DND-41 (cell line): Measurements from ENCODE around the gene SUMO3.

Source experiments
- EZH2 ChIP-seq: IDR thresholded peaks from 3 replicates; pipeline ENCODE4 v1.6.1; 2012; ENCODE audit warnings: borderline replicate concordance, low read depth, mild to moderate bottlenecking, moderate library complexity, low read length, inconsistent platforms; ENCODE audit not compliant: severe bottlenecking
- TF ChIP-seq, protein P1 (sequence below): IDR thresholded peaks from 2 replicates; pipeline ENCODE4 v1.5.1; 2012; ENCODE audit warnings: borderline replicate concordance, low read length, moderate library complexity, mild to moderate bottlenecking; ENCODE audit not compliant: poor library complexity, severe bottlenecking; ENCODE audit errors: extremely low read depth

DNA sequence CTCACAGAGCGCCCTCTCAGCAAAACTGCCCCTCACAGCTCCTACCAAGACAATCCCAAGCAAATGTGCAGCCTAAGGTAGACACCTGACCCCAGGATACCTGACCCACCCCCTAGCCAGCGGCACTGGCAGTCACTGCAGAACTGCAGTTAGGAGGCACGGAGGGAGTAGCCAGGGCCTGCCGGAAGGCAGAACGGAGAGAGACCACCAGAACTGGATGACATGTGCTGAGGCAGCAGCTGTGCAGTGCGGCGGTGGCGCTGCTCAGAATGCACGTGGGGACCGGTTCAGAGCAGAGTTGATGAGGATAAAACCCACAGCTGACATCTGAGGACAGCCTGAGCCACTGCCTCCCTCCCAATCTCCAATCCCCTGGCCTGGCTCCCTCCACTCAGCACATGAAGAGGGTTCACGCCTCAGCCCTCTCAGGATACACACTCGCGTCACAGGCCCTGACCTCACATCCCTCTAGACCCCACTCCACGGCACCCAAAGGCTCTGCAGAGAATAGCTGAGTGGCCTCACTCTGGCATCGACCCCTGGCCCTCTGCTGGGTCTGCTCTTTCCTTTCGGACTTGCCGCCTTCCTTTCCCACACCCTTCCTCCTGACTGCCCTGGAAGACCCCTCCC, 45.9 kb downstream of the SUMO3 start:
- TF ChIP-seq EZH2, result no peak
- TF ChIP-seq, protein P1, sequence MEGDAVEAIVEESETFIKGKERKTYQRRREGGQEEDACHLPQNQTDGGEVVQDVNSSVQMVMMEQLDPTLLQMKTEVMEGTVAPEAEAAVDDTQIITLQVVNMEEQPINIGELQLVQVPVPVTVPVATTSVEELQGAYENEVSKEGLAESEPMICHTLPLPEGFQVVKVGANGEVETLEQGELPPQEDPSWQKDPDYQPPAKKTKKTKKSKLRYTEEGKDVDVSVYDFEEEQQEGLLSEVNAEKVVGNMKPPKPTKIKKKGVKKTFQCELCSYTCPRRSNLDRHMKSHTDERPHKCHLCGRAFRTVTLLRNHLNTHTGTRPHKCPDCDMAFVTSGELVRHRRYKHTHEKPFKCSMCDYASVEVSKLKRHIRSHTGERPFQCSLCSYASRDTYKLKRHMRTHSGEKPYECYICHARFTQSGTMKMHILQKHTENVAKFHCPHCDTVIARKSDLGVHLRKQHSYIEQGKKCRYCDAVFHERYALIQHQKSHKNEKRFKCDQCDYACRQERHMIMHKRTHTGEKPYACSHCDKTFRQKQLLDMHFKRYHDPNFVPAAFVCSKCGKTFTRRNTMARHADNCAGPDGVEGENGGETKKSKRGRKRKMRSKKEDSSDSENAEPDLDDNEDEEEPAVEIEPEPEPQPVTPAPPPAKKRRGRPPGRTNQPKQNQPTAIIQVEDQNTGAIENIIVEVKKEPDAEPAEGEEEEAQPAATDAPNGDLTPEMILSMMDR, result no peak
